HTERT RPE-1 (cell line): Measurements from ENCODE around the gene SRA1.

Experiments
- in situ Hi-C: fragments of 300-500 bp; cut with MboI; formaldehyde crosslinking; loops from 4 replicates; pipeline ENCODE4 v1.14.3; 2020; ENCODE audit warnings: low sequenced_read_pairs

SRA1 gene

DNA sequence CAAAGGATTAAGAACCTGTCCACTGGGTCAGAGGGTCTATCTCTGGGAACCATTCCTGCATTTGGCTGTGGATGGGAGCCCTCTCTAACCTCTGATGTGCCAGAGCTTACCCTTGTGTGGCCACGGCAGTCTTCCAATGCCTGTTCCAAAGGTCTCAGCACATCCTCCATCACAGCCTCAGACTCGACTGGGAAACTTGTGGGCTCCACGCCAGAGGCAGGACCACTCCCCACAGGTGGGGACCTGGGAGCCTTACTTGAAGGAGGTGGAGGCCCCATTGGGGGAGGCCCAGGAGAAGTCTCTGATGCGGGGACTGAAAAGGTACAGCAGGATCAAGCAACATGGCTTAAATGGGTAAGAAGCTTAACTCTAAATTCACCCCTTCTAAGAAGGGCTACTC lies 5.4 kb downstream of the SRA1 start:
- in situ Hi-C loops = no loop called here

DNA sequence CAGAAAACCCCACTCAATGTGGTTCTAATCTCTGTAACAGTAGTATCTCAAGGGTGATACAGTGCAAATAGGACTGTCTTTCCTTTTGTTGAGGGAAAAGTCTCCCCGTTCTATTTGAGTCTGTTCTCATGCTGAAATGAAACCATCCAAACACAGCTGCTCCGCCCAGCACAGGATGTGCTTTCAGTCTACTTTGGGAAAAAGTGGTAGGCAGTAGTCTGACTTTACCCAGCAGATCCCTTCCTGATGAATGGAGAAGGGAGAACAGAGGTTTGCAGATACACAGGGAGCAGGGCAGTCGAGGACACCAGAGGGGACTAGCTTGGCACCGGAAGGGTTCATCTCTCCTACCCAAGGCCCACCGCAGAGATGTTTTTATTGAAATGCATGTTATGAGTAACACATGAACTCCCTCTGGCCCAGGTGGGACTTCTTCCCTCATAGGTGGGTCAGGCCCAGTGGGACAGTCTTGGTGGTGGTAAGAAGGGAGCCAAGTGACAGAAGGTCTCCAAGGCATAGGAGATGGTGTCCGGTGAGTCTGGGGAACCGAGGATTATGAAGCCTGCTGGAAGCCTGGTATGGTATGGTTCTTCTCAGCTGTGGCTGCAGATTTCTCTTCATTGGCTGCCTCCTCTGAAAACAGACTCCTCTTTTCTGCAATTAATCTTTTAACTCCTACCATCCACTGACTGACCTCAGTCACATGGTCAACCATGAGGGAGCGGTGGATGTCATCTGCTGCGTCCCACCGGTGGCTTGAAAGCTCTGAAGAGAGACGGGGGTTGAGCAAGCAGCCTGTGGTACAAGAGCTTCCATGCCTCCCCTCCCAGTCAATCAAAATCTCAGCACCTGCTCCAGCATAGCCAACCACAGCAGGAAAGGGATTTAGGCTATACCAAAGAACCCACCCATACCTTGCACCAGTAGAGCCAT lies 6.9 kb downstream of the SRA1 start:
- in situ Hi-C loops = no loop called here

DNA sequence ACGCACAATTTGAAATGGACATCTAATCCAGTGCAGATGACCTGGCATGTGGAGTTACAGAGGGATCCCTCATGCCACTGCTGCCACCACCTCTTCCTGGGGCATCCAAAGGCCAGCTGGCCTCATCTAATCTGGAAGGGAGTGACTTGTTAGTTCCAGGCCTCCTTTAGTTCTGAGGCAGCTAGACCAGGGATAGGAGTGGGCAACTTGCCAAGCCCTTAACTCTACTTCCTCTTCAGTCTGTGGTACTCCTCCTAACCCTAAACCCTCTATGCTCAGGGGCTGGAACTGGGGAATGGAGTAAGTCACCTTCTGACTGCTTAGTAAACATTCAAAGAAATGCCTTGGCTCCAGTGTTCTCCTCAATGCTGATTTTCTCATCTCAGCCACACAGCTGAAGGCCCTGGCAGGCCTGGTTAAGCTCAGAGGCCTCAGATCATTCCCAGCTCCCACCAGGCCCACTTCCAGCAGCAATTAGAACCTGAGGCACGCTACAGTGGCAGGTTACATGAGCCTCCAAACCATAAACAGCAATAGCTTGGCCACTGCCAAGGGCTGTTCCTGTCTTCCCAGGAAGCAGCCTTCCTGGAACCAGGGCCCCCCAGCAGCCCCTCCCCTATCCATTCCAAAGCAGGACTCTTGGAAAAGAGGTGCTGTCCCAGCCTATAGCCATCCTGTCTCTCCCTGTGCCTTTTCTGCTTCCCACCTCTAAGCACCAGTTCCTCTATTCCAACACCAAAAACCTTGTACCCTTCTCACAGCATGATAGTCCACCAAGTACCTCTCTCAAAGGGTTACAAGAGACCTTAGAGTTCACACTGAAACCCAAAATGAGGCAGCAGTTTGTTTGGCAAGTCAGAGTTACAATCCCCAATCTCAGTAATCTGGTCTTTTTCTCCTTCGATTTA lies 7.8 kb downstream of the SRA1 start:
- in situ Hi-C loops = no loop called here

GRCh38 chr5:140548791-140549190 lies 8.5 kb downstream of the SRA1 start:
- in situ Hi-C loops = no loop called here

- in situ Hi-C loops = no loop called here
These were observed 9.0 kb downstream of the SRA1 start for GRCh38 chr5:140548300-140548688.

- in situ Hi-C loops = no loop called here
These were observed 9.6 kb downstream of the SRA1 start, which contains the start of gene EIF4EBP3 for GRCh38 chr5:140547508-140548299. EIF4EBP3 (plus strand) TSS chr5:140547662; CDS start chr5:140547738, 76 bp downstream.

DNA sequence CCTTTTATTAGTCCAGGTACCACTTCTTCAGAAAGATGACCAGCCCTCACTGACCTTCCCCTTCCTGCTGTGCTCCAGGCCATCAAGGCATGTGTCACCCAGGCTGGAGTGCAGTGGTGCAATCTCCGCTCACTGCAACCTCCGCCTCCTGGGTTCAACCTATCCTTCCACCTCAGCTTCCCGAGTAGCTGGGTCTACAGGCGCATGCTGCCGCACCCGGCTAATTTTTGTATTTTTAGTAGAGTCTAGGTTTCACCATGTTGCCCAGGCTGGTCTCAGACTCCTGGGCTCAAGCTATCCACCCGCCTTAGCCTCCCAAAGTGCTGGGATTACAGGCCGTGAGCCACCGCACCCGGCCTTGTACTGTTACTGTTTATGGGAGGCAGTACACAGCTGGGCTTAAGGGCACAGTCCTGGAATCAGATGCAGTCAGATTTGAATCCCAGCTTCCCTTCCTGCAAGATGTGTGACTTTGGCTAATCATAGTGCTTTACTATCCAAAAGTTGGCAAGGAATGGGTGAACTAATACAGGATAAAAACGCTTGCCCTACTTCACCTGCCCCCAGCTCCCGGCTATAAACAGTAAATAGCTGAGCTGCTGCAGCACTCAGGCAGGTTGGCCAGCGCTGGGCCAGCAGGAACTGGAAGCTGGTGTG lies 10.3 kb downstream of the SRA1 start:
- in situ Hi-C loops = no loop called here

DNA sequence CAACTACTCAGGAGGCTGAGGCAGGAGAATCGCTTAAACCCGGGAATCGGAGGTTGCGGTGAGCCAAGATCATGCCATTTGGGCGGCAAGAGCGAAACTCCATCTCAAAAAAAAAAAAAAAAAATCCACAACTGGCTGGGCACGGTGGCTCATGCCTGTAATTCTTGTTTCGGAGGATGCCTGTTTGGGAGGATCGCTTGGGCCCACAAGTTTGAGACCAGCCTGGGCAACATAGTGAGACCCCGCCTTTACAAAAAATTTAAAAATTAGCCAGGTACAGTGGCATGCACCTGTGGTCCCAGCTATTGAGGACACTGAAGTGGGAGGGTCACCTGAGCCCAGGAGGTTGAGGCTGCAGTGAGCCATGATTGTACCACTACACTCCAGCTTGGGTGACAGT lies 11.7 kb downstream of the SRA1 start:
- in situ Hi-C loops = no loop called here

DNA sequence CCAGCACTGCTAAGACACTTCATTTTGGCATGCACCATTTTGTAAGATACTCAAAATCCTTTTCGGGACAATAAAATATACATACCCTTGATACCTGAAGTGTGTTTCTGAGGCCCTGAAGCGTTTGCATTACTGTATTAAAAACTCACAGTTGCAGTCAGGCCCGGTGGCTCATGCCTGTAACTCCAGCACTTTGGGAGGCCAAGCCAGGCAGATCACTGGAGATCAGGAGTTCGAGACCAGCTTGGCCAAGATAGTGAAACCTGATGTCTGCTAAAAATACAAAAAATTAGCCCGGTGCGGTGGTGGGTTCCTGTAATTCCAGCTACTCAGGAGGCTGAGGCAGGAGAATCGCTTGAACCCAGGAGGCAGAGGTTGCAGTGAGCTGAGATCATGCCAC lies 12.3 kb downstream of the SRA1 start:
- in situ Hi-C loops = no loop called here

DNA sequence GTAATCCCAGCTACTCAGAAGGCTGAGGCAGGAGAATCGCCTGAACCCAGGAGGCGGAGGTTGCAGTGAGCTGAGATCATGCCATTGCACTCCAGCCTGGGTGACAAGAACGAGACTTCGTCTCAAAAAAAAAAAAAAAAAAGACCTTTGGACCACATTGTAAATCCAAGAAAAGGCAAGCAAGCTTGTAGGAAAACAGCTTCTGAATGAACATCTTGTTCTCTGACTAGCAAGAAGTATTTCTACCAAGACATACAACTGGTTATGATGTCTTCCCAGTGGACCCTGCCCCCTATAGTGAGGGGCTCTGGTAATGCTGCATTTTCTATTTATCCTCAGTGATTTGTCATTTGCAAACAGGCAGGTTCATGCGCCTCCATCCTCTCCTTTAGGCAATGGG lies 14.3 kb downstream of the SRA1 start:
- in situ Hi-C loops = no loop called here

GRCh38 chr5:140540227-140540626 lies 17.0 kb downstream of the SRA1 start:
- in situ Hi-C loops = no loop called here

- in situ Hi-C loops = no loop called here
These were observed 33.3 kb downstream of the SRA1 start for GRCh38 chr5:140524003-140524402.

DNA sequence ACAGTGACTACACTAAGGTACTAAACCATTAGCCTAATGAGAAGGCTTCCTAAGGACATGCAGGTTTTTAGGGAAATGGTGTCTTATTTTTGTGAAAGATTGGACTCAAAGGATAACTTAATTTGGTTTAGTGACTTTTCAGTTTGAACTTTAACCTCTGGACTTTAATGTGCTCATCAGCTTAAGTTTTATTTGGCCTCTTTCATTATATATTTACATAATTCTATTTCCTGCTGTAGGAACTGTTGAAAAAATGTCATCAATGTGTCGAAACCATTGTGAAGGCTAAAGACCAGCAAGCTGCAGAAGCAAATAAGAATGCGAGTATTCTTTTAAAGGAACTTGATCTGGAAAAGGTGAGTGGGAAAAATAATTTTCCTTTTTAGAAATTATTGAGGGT lies 44.1 kb downstream of the SRA1 start:
- in situ Hi-C loops = no loop called here

DNA sequence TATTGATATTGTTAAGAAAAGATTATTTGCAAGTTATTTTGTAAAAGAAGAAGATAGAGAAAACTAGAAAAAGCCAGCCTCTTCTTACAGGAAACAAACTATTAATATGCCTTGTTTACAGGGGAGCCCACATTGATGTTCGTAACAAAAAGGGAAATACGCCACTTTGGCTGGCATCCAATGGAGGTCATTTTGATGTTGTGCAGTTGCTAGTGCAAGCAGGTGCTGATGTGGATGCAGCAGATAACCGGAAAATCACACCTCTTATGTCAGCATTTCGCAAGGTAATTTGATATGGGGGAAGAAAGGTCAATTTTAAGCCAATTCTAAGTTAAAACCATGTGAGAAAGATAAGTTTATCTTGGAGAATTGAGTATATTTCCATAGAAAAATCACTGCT lies 47.4 kb downstream of the SRA1 start:
- in situ Hi-C loops = no loop called here

DNA sequence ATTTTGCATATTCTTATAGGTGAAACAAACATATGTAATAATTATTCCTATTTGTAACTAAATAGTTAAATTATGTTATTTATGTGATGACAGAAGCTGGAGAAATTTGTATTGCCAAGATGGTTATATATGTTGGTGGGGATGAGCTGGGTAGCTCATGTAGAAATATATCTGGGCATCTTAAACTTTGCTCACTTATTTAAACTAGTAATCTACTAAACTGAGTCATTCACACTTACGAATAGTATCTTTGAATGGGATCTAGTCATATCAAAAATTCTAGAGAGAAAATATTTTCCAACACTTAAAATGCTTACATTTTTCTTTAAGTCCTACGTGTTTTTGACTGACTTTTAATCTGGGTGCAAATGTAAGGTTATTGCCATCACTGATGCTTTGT lies 54.4 kb downstream of the SRA1 start:
- in situ Hi-C loops = no loop called here
